Ovary (tissue), 9 donors: ENCODE measurements around the gene BCAT1. TPM values are rescaled to one million over a fixed set of nuclear protein-coding genes. Genes with fewer than 3 reads are reported as not detected.

Source experiments
- DNase-seq, 5 donors: peaks; one replicate each; pipeline ENCODE4 v3.0.0-alpha.2; 2019 to 2020
- H3K27ac ChIP-seq, 2 donors: fragments of 200-600 bp; one replicate each; pipeline versions ENCODE4 v1.5.1 to v1.8.0; 2019 to 2022
- H3K27me3 ChIP-seq: fragments of 200-600 bp; one replicate; pipeline ENCODE4 v1.8.0; 2022
- H3K36me3 ChIP-seq: fragments of 200-600 bp; sonication (generic); one replicate; pipeline ENCODE4 v1.5.1; 2019
- H3K4me1 ChIP-seq: one replicate; pipeline ENCODE4 v1.8.1; 2013; ENCODE audit warnings: mild to moderate bottlenecking, moderate library complexity; ENCODE audit not compliant: insufficient read depth
- H3K4me3 ChIP-seq: fragments of 200-600 bp; sonication (generic); one replicate; pipeline ENCODE4 v1.5.1; 2017
- H3K9me3 ChIP-seq, 2 donors: fragments of 200-600 bp in 1 of 2; sonication (generic) in 1 of 2; one replicate each; pipeline versions ENCODE4 v1.5.1 to v1.8.1; 2013 to 2019; ENCODE audit warnings: mild to moderate bottlenecking in 1 of 2, moderate library complexity in 1 of 2
- CTCF ChIP-seq, 3 donors: fragments of 450-650 bp in 2 of 3; fragments of 200-600 bp in 1 of 3; IDR thresholded peaks; one replicate each; pipeline versions ENCODE4 v1.5.1 to v1.8.0; 2016 to 2022; ENCODE audit warnings: antibody characterized with exemption in 3 of 3, mild to moderate bottlenecking in 1 of 3
- EP300 ChIP-seq: sonication (generic); formaldehyde crosslinking; IDR thresholded peaks from one replicate; pipeline ENCODE4 v1.6.1; 2017; ENCODE audit warnings: antibody characterized with exemption
- POLR2A ChIP-seq: fragments of 450-650 bp; IDR thresholded peaks from one replicate; pipeline ENCODE4 v1.6.1; 2017; ENCODE audit warnings: antibody characterized with exemption, mild to moderate bottlenecking, moderate library complexity
- WGBS, 3 donors: extraction: QIAGEN DNeasy Blood & Tissue Kit in 1 of 3; methylation state at CpG; one replicate each; pipeline versions ENCODE4 v1.1.5 to v1.1.7; 2013 to 2017; 5-methylcytosine and 5-hydroxymethylcytosine counted together
- intact Hi-C, 4 donors: fragments of 100-400 bp; cut with DNase I; formaldehyde crosslinking; loops; one replicate each; pipeline versions ENCODE4 v1.11.0 to v1.15.1; 2022 to 2023
- polyA plus RNA-seq, 2 donors: library from polyadenylated mRNA; stranded (reverse); fragments of 200-250 nt in 1 of 2; fragments of 350-450 nt in 1 of 2; fragmentation: Illumina TruSeq in 1 of 2; extraction: RNeasy Lipid Tissue Mini Kit (QIAGEN cat#74804) in 1 of 2; gene quantifications; one replicate each; pipeline ENCODE4 v1.2.3, GENCODE V29; 2013 to 2014
- total RNA-seq, 7 donors: library from RNA; depleted of rRNA in 2 of 7; stranded (reverse); fragments of >200 nt in 2 of 7; fragmentation: NEBNext Ultra II Directional in 3 of 7; extraction: Animal tissue kit (Norgen Biotek cat#: 25700) in 3 of 7; gene quantifications; one replicate each; pipeline versions ENCODE4 v1.1.0 to v1.2.4, GENCODE V29; 2016 to 2023
- donor health status: DM: no; HTN: no; CAD: no; lungs with moderate emphysema.
- donor health status: DM: no; HTN: no; CAD: no.
- donor health status: Bipolar disorder and iron deficiency.
- donor health status: DM: yes; HTN: yes; CAD: no.
- donor health status: DM: no; HTN: no; CAD: no.
- donor health status: DM: yes; HTN: yes; CAD: no.

Gene BCAT1
- total and polyA plus RNA-seq, 9 donors = 12.0 to 106 (median 31.7) TPM

DNA sequence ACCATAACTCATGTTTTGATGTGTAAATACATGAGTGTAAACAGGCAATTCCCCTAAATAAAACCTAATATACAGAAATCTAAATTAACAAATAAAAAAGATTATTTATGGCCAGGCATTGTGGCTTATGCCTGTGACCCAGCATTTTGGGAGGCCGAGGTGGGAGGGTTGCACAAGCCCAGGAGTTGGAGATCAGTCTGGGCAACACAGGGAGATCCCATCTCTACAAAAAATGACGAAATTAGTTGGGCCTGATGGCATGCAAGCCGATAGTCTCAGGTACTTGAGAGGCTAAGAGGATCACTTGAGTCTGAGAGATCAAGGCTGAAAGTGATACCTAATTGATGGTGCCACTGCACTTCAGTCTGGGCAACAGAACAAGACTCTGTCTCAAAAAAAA, 48.7 kb downstream of the BCAT1 start:
- Histone ChIP-seq H3K36me3 (no peaks in the 10 kb centered on the region), H3K9me3 (no peaks in the 10 kb centered on the region), H3K27me3 (no peaks in the 10 kb centered on the region), H3K27ac (no peak overlapping the region), H3K4me3 (no peak overlapping the region), H3K4me1 (peaks cover 4% of the 10 kb centered on the region)
- no peak for DNase-seq
- 95 to 99% (median 98%) methylated on average over 3 of the region's 3 CpGs for WGBS, 3 donors
- intact Hi-C loops = loop anchor here in 1 of 4 donors (5.0 kb wide), 1 partner anchor 293 kb away; no protein-coding TSS in a partner anchor
- TF ChIP-seq POLR2A = no peak

GRCh38 chr12:24899503-24900075, 49.3 kb downstream of the BCAT1 start:
- Histone ChIP-seq H3K4me1 (peaks cover 7% of the 10 kb centered on the region), H3K27ac (no peak overlapping the region), H3K4me3 (no peak overlapping the region), H3K36me3 (no peaks in the 10 kb centered on the region), H3K27me3 (no peaks in the 10 kb centered on the region), H3K9me3 (no peaks in the 10 kb centered on the region)
- TF ChIP-seq EP300 = no peak
- TF ChIP-seq POLR2A = no peak
- TF ChIP-seq CTCF (IDR thresholded peaks at IDR 0.05) = no peak
- intact Hi-C loops = loop anchor here in 1 of 4 donors (5.0 kb wide), 1 partner anchor 292 kb away; no protein-coding TSS in a partner anchor
- DNase-seq = no peak
- 96 to 97% (median 97%) methylated on average over 4 of the region's 4 CpGs for WGBS, 3 donors

GRCh38 chr12:24898606-24899005, 50.3 kb downstream of the BCAT1 start:
- TF ChIP-seq POLR2A = no peak
- TF ChIP-seq CTCF (IDR thresholded peaks at IDR 0.05) = no peak
- no peak for TF ChIP-seq EP300
- Histone ChIP-seq H3K4me3 (no peak overlapping the region), H3K9me3 (no peaks in the 10 kb centered on the region), H3K4me1 (peaks cover 7% of the 10 kb centered on the region), H3K27ac (no peak overlapping the region), H3K27me3 (no peaks in the 10 kb centered on the region), H3K36me3 (no peaks in the 10 kb centered on the region)
- WGBS, 3 donors = 79 to 89% (median 83%) methylated on average over 3 of the region's 3 CpGs
- intact Hi-C loops = no loop called here
- no peak for DNase-seq

- Histone ChIP-seq H3K27me3 (no peaks in the 10 kb centered on the region), H3K9me3 (no peaks in the 10 kb centered on the region), H3K27ac (no peak overlapping the region), H3K4me3 (no peak overlapping the region), H3K4me1 (peaks cover 7% of the 10 kb centered on the region), H3K36me3 (no peaks in the 10 kb centered on the region)
- DNase-seq = no peak
- TF ChIP-seq CTCF (IDR thresholded peaks at IDR 0.05) (no peak), EP300 (no peak), POLR2A (no peak)
- 8 to 23% (median 9%) methylated on average over 1 of the region's 1 CpG for WGBS, 3 donors
- intact Hi-C loops = no loop called here
These were observed 50.7 kb downstream of the BCAT1 start for GRCh38 chr12:24898185-24898584.

DNA sequence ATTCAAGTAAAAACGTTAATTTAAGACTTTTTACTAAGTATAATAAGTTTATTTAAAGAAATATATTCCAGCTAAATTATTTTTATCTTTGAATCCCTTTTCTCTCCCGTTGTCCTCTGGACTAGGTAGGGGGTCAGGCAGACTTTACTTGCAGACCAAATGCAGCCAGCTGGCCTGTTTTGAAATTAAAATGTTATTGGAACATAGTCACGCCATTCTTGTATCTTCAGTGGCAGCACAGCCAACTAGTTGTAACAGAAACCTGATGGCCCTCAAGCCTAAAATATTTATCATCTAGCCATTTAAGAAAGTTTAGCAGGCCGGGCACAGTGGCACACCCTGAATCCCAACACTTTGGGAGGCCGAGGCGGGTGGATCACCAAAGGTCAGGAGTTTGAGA, 52.7 kb downstream of the BCAT1 start:
- TF ChIP-seq CTCF (IDR thresholded peaks at IDR 0.05) = no peak
- TF ChIP-seq EP300 = no peak
- no peak for TF ChIP-seq POLR2A
- DNase-seq = peak in 1 of 5 donors; percentile 18
- 13 to 30% (median 18%) methylated on average over 6 of the region's 6 CpGs for WGBS, 3 donors
- H3K36me3 ChIP-seq = no peaks in the 10 kb centered on the region
- no peak overlapping the region for H3K27ac ChIP-seq
- no peak overlapping the region for H3K4me3 ChIP-seq
- intact Hi-C loops = no loop called here
- no peaks in the 10 kb centered on the region for H3K27me3 ChIP-seq
- H3K9me3 ChIP-seq = no peaks in the 10 kb centered on the region
- H3K4me1 ChIP-seq = peaks cover 7% of the 10 kb centered on the region
